ENCODE measurements around the gene COG8. TPM values are rescaled to one million over a fixed set of nuclear protein-coding genes. Genes with fewer than 3 reads are reported as not detected.

The COG8 gene
- total and polyA plus RNA-seq, 10 of the 15 experiments (the other 5 are each of a cell fraction or from before 2014, with no cell fraction given): 2.8 to 39.6 (median 23.8) TPM

DNA sequence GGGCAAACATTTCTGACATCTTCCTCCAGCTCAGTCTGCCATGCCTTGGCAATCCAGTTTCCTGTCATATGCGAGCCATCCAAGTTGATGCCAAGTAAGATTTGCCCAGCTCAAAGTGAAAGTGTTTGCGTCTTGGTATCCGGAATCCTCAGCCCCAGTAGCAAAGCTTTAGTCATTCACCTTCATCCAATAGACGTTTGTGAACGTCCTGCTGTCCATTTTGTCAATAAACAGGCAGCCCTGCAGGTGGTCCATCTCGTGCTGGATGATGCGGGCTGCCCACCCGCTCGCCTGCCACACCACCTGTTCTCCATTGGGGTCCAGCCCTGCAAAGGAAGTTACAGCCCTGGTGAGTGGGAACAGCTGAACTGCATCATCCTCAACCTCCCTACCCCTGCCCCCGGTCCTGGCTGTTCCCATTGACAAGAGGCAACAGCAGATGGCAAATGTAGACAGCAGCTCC lies 10.5 kb downstream of the COG8 start:
- peak overlapping the region; percentile 89 for H3K4me3 ChIP-seq
- H3K27me3 ChIP-seq (replicated peaks in 1 of 2; ENCODE audit: control insufficient read depth in 2 of 2, insufficient read depth in 2 of 2, low read length in 1 of 2): no peaks in the 10 kb centered on the region
- no peaks in the 10 kb centered on the region for H3K9me3 ChIP-seq (replicated peaks; ENCODE audit: control insufficient read depth, insufficient read depth, low read length)
- ChIA-PET RAD21 (ENCODE audit: unreplicated experiment) (no interaction called here), POLR2A (interaction anchor here (1.4 to 6.6 kb wide), 2 partner anchors 11 to 52 kb away, joined by 3 to 42 read pairs; partner anchors contain the start of genes COG8 and NIP7), CTCF (interaction anchor here (1.1 to 2.3 kb wide), 4 partner anchors 10 to 67 kb away, joined by 3 to 9 read pairs (median 7); partner anchors contain the start of gene COG8), SMC1A (ENCODE audit: uncharacterized antibody, unreplicated experiment) (interaction anchor here (1.3 to 1.9 kb wide), 2 partner anchors 11 to 17 kb away, joined by 4 read pairs; no protein-coding TSS in a partner anchor)
- H3K27ac ChIP-seq (ENCODE audit: control insufficient read depth, insufficient read depth): 0 out of 2 replicates have a peak overlapping the region, but pooled peaks have one; percentile 18
- peak overlapping the region; percentile 88 for H3K9ac ChIP-seq (ENCODE audit: control insufficient read depth, insufficient read depth, low read length)
- TF ChIP-seq SMAD5 (IDR thresholded peaks at IDR 0.05; ENCODE audit: low read depth) (0 out of 2 replicates have a peak, but pooled peaks have one; percentile 18), SMARCA5 (IDR thresholded peaks at IDR 0.05) (no peak)
- H3K4me1 ChIP-seq (ENCODE audit: control insufficient read depth, insufficient read depth, low read length): peaks cover 10% of the 10 kb centered on the region
- in situ Hi-C loops (cut with MboI): no loop called here
- ATAC-seq (no peak), FAIRE-seq (no peak), DNase-seq (ENCODE audit: low read depth, low spot score) (no peak)
- H3K36me3 ChIP-seq (ENCODE audit: control insufficient read depth in 2 of 2, insufficient read depth in 2 of 2, low read length in 1 of 2): peaks cover 13 to 29% of the 10 kb centered on the region in 2 experiments
- BruUV-seq (replicated peaks): no TSS peak
- no peak overlapping the region for H2AFZ ChIP-seq (ENCODE audit: control insufficient read depth, low read depth, low read length)
- H3K79me2 ChIP-seq (ENCODE audit: control insufficient read depth, insufficient read depth, low read length): peaks cover 58% of the 10 kb centered on the region
- intact Hi-C loops (cut with micrococcal nuclease; ENCODE audit: unreplicated experiment): no loop called here
- under 1% methylated on average over 10 of the region's 10 CpGs for WGBS (ENCODE audit: insufficient coverage, insufficient replicate concordance, low lambda C conversion rate, missing lambda C conversion rate)
- H3K4me2 ChIP-seq (ENCODE audit: control insufficient read depth, insufficient read depth): peak overlapping the region; percentile 74
- peaks cover 8% of the 10 kb centered on the region; the same call in 1 of the 2 replicates for H4K20me1 ChIP-seq (ENCODE audit: control insufficient read depth, insufficient read depth)

DNA sequence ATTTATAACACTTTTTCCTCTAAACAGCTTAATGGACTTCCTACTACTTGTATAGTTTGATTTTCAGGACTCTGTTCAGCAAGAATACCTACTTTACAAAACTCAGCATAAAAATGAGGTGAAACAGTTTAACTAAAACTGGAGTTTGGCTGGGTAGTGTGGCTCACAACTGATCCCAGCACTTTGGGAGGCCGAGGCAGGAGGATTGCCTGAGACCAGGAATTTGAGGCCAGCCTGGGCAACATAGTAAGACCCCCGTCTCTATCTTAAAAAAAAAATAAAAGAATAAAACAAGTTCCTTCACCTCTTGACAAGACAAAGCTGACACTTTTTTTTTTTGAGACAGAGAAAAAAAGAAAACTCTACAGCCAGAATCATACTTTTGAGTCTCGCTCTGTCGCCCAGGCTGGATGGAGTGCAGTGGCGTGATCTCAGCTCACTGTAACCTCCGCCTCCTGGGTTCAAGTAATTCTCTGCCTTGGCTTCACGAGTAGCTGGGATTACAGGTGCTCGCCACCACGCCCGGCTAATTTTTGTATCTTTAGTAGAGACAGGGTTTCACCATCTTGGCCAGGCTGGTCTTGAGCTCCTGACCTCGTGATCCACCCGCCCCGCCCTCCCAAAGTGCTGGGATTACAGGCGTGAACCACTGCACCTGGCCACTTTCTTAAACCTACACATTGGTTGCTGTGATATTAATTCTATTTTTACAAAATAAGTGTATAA lies 11.6 kb downstream of the COG8 start:
- ChIA-PET RAD21 (ENCODE audit: unreplicated experiment) (interaction anchor here (1.0 kb wide), 1 partner anchor 16 kb away, joined by 4 read pairs; the partner anchor contains the start of gene VPS4A), POLR2A (interaction anchor here (0.5 to 6.6 kb wide), 6 partner anchors 12 to 1968 kb away, joined by 3 to 42 read pairs (median 4); partner anchors contain the start of genes COG8 and NIP7), SMC1A (ENCODE audit: uncharacterized antibody, unreplicated experiment) (interaction anchor here (1.1 to 1.9 kb wide), 2 partner anchors 10 to 22 kb away, joined by 3 to 4 read pairs; no protein-coding TSS in a partner anchor), CTCF (interaction anchor here (1.1 to 2.3 kb wide), 5 partner anchors 12 to 68 kb away, joined by 3 to 9 read pairs (median 5); partner anchors contain the start of genes COG8 and NIP7)
- H3K27me3 ChIP-seq (replicated peaks in 1 of 2; ENCODE audit: control insufficient read depth in 2 of 2, insufficient read depth in 2 of 2, low read length in 1 of 2): no peaks in the 10 kb centered on the region
- WGBS (ENCODE audit: insufficient coverage, insufficient replicate concordance, low lambda C conversion rate, missing lambda C conversion rate): 73% methylated on average over 14 of the region's 14 CpGs
- in situ Hi-C loops (cut with MboI) (no loop called here), intact Hi-C loops (cut with micrococcal nuclease; ENCODE audit: unreplicated experiment) (no loop called here)
- H3K9me3 ChIP-seq (replicated peaks; ENCODE audit: control insufficient read depth, insufficient read depth, low read length): no peaks in the 10 kb centered on the region
- peaks cover 8% of the 10 kb centered on the region; the same call in 1 of the 2 replicates for H4K20me1 ChIP-seq (ENCODE audit: control insufficient read depth, insufficient read depth)
- peak overlapping the region; percentile 74 for H3K4me2 ChIP-seq (ENCODE audit: control insufficient read depth, insufficient read depth)
- ATAC-seq (no peak), DNase-seq (ENCODE audit: low read depth, low spot score) (no peak), FAIRE-seq (no peak)
- no peak for TF ChIP-seq MAX (IDR thresholded peaks at IDR 0.05; ENCODE audit: low read depth, low read length)
- TF ChIP-seq POLR2A (IDR thresholded peaks at IDR 0.05; ENCODE audit: low read depth, low read length): no peak; the same call in 1 of the 2 replicates
- TF ChIP-seq TAF1 (IDR thresholded peaks at IDR 0.05; ENCODE audit: borderline replicate concordance, low read depth, low read length): no peak
- TF ChIP-seq RCOR1 (conservative IDR thresholded peaks at IDR 0.05; ENCODE audit: low read depth, low read length): no peak
- no peak for TF ChIP-seq ZBED1 (IDR thresholded peaks at IDR 0.05; ENCODE audit: borderline replicate concordance)
- peaks cover 17 to 33% of the 10 kb centered on the region in 2 experiments for H3K36me3 ChIP-seq (ENCODE audit: control insufficient read depth in 2 of 2, insufficient read depth in 2 of 2, low read length in 1 of 2)
- no TSS peak for BruUV-seq (replicated peaks)
- H3K4me1 ChIP-seq (ENCODE audit: control insufficient read depth, insufficient read depth, low read length): peaks cover 10% of the 10 kb centered on the region
- no peak overlapping the region for H2AFZ ChIP-seq (ENCODE audit: control insufficient read depth, low read depth, low read length)
- H3K9ac ChIP-seq (ENCODE audit: control insufficient read depth, insufficient read depth, low read length): no peak overlapping the region
- H3K27ac ChIP-seq (ENCODE audit: control insufficient read depth, insufficient read depth): peak overlapping the region; percentile 52; the same call in 1 of the 2 replicates
- H3K4me3 ChIP-seq: peak overlapping the region; percentile 89
- peaks cover 62% of the 10 kb centered on the region for H3K79me2 ChIP-seq (ENCODE audit: control insufficient read depth, insufficient read depth, low read length)
